Inflammatory macrophage treated with lipopolysaccharide for 4 hours (primary cell): ENCODE data around the gene SPAG8.
A peak's percentile ranks its signal among the peaks of the same experiment; 100 is the strongest.

Experiments
- DNase-seq: peaks from one replicate; pipeline ENCODE4 v3.0.0-alpha.2; 2020

The SPAG8 gene, protein sequence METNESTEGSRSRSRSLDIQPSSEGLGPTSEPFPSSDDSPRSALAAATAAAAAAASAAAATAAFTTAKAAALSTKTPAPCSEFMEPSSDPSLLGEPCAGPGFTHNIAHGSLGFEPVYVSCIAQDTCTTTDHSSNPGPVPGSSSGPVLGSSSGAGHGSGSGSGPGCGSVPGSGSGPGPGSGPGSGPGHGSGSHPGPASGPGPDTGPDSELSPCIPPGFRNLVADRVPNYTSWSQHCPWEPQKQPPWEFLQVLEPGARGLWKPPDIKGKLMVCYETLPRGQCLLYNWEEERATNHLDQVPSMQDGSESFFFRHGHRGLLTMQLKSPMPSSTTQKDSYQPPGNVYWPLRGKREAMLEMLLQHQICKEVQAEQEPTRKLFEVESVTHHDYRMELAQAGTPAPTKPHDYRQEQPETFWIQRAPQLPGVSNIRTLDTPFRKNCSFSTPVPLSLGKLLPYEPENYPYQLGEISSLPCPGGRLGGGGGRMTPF

DNA sequence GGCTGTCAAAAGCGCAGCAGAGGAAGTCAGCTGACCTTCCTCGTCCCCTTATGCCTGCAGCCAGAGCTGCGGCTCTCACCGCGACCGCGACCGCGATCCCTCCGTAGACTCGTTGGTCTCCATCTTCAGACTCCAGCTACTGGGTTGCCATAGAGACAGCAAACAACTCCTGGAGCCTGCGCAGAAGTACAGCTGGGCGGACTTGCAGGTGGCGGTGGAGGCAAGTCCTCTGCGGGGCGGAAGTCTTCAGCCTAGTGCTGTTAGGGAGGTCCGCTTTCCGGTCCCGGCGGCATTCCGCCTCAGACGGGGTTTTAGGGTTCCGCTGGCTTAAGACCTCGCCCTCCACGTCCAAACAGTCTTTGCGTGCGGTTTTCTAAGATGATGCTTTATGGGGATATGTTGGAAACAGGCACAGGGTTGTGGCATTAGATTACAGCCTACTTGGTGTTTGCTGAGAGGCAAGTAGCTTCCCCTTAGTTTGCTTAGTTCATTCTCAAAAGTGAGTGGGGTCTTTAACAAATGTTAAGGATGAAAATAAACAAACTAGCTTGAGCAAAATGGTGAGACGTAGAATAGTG is at the start of gene SPAG8:
SPAG8 (minus strand) TSS at position 238 of the 578 bp plus-strand sequence; CDS start at position 123, 115 bp downstream.
- DNase-seq = peak; percentile 94

DNA sequence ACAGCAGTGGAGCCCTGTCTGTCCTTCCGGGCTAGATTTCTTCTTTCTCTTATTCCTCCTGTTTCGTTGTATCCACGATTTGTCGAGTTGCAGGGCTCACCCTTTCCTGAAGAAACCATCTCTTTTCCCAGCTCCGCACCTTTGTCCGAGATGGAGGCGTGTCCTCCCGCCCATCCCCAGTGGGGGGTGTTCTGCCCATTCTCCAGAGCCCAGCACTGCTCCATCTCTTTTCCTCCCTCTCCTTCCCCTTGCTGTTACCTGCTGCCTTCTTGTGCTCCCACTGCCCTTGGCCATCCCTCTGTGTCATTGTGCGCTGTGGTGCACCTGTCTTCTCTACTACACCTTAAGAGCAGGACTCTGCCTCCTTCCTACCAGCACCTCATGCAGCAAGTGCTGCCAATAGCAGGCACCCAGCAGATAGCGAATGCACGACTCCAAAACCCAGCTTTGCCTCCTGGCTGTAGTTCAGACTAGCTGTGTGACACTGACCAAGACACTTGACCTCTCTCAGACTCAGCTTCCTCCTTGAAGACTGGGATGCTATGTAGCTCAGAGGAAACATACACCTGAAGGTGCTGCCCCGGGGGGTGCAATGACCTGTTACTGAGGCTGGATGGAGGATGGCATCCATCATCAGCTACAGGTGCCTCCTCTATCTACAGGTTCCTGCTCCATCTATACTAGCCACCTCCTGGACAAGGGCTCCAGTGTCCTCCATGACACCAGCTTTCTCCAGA is 49.3 kb upstream of the SPAG8 start:
- no peak for DNase-seq

DNA sequence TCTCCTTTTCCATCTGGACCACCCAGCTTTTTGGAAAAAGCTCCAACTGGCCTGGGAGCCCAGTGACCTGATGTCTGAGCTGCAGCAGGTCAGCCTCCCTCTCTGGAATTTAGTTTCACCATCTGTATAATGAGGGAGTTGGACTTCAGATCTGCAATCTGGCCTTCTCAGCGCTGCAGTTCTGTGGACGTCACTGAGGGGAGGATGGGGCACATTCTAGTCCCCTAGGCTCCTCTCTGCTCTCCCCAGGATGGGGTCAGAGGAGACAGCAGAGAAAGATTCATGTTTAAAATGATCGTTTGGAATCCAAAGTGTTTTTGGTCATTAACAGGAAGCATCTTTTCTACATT is 47.9 kb upstream of the SPAG8 start:
- DNase-seq = no peak

DNA sequence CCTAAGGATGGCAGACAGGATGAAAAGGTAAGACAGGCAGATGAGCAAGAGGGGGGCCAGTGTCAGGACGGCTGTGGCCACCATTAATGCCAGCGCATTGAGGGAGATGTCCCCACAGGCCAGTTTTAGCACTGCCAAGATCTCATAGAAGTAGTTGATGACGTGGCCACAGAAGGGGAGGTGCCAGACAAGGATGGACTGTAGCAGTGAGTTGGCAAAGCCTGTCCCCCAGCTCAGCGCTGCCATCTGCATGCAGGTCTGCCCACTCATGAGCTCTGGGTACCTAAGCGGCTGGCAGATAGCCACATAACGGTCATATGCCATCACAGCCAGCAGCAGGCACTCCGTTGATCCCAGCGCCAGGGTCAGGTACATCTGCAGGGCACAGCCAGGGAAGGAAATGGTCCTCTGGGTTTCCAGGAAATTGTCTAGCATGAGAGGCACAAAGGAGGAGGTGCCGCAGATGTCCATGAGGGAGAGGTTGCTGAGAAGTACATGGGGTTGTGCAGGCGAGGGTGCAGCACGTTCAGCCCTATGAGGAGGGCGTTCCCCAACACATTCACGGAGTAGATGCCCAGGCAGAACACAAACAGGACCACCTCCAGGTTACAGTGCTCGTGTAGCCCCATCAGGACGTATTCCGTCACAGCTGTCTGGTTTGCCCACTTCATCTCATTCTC is 47.4 kb upstream of the SPAG8 start:
- no peak for DNase-seq

DNA sequence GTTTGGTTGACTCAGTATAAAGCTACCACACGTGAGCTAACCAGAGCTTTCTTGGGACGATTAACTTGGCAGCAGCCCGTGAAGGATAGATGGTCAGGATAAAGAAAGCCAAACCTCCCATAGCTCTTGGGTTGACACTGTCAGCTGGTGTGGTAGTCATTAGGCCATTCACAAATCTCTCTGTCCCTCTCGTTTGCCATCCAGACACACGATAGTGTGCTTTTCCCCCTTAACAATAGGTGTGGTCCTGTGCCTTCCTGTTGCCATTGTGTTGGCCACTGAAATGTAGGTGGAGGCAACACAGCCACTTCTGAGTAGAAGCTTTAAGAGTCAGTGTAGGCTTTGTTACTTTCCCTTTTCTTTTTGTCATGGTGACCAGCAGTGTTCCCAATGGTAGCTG is 46.4 kb upstream of the SPAG8 start:
- DNase-seq = no peak

DNA sequence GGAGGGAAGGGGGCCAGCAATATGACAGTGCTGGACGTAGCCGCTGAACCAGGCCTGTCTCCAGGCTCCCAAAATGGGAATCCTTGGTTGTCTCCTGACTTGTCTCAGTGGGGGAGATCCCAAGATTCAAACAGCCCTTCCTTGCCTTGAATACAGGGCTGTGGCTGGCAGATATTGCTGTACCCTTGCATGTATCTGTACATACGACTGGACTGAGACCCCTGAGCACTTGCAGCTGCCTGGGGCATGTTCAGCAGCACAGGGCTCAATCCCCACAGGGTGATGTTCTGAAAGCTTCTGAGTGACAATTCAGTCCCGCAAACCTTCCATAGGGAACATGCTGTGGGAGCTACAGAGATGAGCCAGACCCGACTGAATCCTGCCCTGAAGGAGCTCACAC is 44.8 kb upstream of the SPAG8 start:
- no peak for DNase-seq

DNA sequence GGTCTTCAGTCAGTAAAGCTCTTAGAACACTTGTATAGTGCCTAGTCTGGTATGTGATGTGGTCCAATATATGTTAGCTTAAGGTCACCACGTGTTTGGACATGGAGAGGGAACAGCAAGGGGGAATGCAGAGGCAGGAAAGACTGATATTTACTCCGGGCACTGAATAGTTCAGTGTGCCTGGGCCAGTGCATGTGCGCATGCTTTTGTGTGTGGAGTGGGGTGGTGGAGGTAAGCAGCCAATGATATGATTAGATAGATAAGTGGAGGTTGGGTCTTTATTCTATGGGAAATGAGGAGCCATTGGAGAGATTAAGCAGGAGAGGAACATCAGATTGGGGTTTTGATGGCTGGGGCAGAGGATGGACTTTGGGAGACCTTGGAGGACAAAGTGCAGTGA is 44.1 kb upstream of the SPAG8 start:
- DNase-seq = no peak

DNA sequence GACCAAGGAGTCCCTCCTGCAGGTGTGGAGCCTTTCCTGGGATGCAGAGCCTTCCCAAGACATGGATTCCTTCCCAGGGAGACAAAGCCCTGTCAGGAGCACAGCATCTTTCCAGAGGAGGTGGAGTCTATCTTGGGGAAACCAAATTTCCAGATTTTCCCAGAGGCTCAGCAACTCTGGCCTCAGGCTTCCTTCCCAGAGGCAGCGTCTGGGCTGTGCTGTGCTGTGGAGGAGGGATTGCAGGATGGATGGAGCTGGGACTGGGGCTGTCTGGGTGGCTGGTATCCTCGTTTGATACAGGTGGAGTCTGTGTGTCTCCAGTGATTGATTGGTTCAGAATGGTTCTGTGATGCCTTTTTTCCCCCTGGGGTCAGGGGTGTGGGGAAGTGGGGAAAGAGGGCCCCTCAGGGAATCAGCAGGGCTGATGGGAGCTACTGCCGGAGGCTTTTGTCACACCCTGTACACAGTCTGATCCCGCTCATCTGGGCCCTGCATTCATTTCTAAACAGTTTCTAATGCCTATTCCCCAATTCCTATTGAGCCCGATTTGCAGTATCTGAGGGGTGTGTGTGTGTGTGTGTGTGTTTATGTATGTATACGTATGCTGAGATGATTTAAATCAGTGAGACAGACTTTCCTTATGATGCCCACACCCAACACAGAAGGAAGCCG is 42.2 kb upstream of the SPAG8 start:
- DNase-seq = no peak

DNA sequence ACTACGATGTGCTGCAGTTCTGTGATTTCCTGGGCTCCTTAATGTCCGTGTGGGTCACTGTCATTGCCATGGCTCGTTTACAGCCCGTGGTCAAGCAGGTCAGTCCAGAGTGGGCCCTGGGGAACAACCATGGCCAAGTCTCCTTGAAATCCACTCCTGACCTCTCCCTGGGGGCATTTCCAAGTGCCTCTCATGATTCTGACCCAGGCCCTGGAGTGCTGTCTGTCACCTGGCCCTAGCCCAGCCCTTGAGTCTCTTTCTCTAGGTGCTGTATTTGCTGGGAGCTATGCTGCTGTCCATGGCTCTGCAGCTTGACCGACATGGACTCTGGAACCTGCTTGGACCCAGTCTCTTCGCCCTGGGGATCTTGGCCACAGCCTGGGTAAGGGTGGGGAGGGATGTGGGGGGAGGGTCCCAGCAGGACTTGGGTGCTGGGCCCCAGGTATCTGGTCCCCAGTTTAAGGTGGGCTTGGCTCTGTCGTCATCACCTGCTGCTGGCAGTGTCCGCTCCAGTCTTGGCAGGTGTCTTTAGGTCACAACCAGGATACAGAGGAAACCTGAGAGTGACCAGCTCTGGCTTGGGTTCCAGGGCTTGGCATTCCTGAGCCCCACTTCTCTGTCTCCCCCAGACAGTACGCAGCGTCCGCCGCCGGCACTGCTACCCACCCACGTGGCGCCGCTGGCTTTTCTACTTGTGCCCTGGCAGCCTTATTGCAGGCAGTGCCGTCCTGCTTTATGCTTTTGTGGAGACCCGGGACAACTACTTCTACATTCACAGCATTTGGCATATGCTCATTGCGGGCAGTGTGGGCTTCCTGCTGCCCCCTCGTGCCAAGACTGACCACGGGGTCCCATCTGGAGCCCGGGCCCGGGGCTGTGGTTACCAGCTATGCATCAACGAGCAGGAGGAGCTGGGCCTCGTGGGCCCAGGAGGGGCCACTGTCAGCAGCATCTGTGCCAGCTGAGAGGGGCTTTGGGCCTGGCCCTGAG is 41.1 kb upstream of the SPAG8 start:
- DNase-seq = no peak

DNA sequence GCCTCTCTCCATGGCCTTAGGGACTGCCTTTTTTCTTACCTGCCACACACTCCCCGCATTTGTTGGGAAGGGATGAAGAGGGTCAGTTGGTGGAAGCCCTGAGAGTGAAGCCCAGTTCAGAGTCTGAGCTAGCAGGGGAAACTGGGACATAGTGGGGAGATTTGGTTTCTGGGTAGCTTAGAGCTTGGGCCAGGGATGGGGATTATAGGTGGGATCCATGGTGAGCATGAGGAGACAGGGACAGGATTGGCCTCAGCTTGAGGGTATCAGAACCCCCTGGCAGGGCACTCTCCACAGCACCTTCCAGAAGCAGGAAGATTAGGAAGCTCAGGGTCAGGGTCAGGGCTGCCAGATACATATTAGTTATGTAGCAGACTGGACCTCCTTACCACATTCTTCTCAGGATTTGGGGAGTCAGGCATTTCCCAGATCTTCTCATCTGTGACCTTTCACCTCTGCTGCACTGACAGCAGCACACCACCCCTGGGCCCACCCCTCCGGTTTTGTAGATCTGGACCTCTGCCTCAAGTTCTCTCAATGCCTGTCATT is 40.3 kb upstream of the SPAG8 start:
- DNase-seq = no peak

DNA sequence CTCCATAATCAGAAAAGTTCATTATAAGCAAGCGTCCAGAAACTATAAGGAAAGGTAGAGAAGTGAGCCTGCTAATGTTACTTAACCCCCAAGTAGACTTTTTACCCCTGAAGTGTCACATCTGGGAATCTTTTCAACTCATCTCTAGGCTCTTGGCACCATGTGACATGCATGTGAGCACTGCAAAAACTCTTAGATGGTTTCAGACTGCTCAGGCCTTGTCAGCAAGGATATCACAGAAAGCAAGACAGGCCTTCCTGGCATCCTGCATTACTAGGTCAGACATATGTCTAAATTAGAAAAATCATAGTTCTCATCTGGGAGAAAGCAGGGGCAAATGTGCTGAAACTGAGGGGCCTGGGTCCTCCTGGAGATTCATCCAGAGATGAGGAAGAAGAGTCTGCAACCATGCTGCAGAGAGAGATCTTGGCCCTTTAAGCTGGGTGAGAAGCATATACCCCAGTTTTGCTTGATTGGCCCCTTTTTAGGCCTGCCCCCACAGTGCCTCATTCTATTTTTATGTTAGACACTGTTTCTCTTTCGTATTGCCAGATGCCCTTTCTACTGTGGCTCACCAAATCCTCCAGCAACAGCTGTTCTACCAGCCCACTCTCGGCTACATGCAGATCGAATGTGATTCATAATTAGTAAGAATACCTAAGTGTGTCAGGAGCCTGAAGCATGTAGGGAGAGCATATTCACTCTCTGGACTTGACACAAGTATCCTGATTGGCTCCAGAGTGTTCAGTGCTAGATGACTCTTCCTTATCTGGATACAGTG is 35.9 kb upstream of the SPAG8 start:
- no peak for DNase-seq

DNA sequence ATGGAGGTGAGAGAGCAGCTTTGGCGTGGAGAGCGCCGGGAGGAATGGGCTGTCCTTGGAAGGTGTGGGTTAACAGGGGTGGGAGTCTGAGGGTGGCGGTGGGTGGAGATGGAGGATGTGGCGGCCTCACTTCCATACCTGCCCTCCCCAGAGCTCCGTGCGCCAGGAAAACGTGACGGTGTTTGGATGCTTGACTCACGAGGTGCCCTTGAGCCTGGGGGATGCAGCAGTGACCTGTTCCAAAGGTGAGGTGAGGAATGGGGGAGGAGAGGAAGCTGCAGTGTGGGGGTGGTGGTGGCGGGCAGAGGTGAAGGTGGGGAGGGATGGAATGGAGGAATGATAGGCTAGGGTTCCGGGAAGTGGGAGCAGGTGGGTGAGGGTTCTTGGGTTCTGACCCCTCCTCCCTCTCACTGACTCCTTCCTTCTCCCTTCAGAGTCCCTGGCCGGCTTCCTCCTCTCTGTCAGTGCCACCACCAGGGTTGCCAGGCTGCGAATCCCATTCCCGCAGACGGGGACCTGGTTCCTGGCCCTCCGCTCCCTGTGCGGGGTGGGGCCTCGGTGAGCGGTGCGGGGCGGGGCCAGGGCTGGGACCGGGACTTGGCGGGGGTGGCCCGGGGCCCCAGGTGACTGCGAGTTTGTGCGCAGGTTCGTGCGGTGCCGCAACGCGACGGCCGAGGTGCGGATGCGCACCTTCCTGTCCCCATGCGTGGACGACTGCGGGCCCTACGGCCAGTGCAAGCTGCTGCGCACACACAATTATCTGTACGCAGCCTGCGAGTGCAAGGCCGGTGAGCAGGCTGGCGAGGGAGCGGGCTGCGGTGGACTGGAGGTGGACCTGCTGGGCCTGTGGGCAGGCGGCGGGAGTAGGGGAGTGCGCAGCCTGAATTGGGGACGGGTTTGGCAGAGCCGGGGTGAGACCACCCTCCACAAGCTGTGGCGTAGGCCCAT is 34.0 kb upstream of the SPAG8 start:
- no peak for DNase-seq

DNA sequence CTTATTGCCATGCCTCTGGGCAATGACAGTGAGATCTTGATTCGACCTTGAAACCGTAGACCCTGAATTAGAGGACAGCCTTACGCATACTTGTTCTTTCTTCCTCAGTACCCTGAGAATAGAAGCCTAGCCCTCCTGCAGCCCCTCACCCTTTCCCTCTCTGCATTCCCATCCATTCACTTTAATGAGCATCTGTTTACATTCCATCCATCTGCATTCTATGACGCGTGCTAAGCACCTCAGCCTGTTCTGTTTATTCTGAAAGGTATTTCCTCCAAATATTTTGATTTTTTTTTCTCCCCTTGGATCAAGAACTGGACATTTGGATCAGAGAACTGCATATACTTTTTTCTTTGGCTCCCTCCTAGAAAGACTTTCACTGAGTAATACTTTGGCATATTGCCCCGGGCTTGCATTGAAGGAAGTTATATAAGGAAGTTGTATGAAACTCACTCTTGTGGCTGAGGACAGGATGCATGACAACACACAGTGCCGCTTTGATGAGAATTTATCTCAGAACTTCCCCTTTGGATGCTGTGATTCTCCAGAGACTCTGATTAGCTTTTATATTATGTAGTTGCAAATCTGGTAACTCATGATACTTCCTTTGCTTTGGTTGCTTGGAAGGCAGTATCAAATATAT is 32.7 kb upstream of the SPAG8 start:
- DNase-seq = peak; percentile 96

DNA sequence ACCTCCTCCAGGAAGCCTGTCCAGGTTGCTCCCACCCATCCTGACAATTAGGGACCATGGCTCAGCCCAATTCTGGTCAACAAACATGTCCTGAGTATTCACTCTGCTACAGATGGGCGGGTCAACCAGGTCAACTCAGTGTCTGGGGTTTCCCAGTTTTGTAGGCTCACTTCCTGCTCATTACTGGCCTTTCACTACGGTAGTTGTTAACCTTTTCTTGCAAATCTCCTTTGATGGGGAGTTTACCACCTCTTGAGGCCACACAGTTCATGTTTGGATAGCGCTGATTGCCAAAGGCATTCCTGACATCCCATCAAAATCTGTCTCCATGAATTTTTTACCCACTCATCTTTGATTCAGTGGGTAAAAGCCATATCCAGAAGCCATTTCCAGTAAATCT is 30.7 kb upstream of the SPAG8 start:
- DNase-seq = peak; percentile 64

DNA sequence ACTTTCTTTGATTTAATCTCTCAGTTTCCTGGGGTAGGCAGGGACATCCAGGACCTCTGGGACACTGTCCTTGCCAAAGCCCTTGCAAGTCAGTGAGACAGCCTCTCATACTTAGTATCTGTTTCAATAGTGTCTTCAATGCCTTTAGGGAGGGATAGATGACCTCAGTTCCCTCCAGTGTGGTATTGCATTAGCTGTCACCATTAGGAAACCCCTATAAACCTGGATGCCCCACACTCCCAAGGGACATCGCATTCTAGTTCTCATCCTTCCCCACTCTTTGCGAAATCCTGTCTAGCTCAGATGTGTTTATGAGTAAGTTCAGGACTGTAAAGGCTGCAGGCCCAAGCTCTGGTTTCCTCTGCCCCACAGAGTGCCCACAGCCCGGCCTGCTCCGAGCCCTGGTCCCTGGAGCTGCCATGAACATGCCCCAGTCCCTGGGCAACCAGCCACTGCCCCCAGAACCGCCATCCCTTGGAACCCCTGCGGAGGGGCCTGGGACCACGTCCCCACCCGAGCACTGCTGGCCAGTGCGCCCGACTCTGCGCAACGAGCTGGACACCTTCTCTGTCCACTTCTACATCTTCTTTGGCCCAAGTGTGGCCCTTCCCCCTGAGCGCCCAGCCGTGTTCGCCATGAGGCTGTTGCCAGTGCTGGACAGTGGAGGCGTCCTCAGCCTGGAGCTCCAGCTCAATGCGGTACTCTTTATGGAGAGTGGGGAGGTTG is 30.1 kb upstream of the SPAG8 start:
- peak; percentile 71 for DNase-seq

DNA sequence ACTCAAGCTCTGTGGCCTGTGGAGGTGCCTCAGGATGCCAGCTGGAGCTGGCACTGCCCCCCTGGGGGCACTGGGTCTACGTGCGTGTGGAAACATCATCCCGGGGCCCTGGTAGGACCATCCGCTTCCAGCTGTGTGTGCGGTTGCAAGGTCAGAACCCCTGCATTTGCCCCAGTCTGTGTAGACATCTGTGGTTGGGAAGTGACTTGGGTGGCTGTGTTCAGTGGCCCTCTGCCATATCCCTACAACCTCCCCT is 29.5 kb upstream of the SPAG8 start:
- no peak for DNase-seq

DNA sequence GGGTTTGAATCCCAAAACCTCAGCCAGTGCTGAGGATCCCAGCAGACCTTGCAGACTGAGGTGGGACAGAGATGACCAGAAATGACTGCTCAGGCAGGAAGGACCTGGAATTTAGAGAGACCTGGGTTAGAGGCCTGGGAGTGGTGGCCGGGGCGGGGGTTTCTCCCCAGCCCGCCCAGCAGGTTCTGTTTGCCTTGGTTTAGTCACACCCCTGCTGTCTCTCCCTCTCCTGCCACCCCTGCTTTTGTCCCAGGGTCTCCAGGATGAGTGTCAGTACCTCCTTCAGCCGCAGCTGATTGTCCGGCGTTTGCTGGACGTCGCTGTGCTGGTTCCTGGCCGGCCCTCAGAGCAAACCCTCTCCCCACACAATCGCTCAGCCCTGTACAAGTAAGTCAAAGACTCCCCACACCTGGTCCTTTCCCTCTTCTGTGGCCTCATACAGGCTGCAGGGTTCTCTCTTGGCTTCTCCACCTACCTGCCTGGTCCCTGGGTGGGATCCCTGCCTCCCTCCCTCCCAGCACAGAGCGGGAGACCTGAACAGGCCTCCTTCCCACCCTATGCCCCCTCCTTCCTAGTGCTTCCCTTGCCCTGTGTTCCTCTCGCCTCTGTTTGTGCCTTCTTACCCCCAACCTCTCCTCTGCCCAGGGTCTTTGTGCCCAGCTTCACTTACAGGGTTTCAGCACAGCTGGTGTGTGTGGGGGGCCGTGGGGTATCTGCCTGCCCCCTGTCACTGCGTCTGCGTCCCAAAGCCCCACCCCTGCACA is 29.0 kb upstream of the SPAG8 start:
- DNase-seq = no peak
